Stomach (tissue), 9 donors: Measurements from ENCODE around the gene CCDC88C. TPM values are rescaled to one million over a fixed set of nuclear protein-coding genes. Genes with fewer than 3 reads are reported as not detected.

Experiments
- DNase-seq, 2 donors: peaks; one replicate each; pipeline versions ENCODE4 v3.0.0 to v3.0.0-alpha.2; 2013 to 2019
- H3K27ac ChIP-seq, 5 donors: fragments of 200-600 bp in 4 of 5; sonication (generic) in 4 of 5; one replicate each; pipeline ENCODE4 v1.5.1; 2013 to 2019; ENCODE audit warnings: mild to moderate bottlenecking in 1 of 5, moderate library complexity in 1 of 5
- H3K27me3 ChIP-seq, 3 donors: fragments of 200-600 bp; sonication (generic); one replicate each; pipeline ENCODE4 v1.5.1; 2017 to 2019; ENCODE audit warnings: mixed run types in 1 of 3
- H3K36me3 ChIP-seq, 4 donors: fragments of 200-600 bp; sonication (generic); 1 replicate in 3 of 4; 2 replicates in 1 of 4; pipeline ENCODE4 v1.5.1; 2016 to 2019
- H3K4me1 ChIP-seq, 4 donors: fragments of 200-600 bp; sonication (generic); one replicate each; pipeline ENCODE4 v1.5.1; 2016 to 2019
- H3K4me3 ChIP-seq, 4 donors: fragments of 200-600 bp; sonication (generic) in 3 of 4; one replicate each; pipeline ENCODE4 v1.5.1; 2016 to 2019; ENCODE audit warnings: mild to moderate bottlenecking in 1 of 4
- H3K9me3 ChIP-seq, 4 donors: fragments of 200-600 bp; sonication (generic); one replicate each; pipeline ENCODE4 v1.5.1; 2016 to 2019
- CTCF ChIP-seq, 7 experiments: fragments of 450-650 bp in 4 of 7; fragments of 200-600 bp in 3 of 7; sonication (generic) in 3 of 7; IDR thresholded peaks; one replicate each; pipeline ENCODE4 v1.5.1; 2016 to 2019; ENCODE audit warnings: antibody characterized with exemption in 7 of 7, control low read depth in 2 of 7, mild to moderate bottlenecking in 1 of 7
- EP300 ChIP-seq: sonication (generic); formaldehyde crosslinking; IDR thresholded peaks from one replicate; pipeline ENCODE4 v1.6.1; 2017; ENCODE audit warnings: antibody characterized with exemption
- POLR2A ChIP-seq, 4 donors: fragments of 450-650 bp; IDR thresholded peaks; one replicate each; pipeline ENCODE4 v1.6.1; 2016; ENCODE audit warnings: antibody characterized with exemption in 4 of 4, control low read depth in 2 of 4, mild to moderate bottlenecking in 1 of 4, moderate library complexity in 1 of 4
- POLR2AphosphoS5 ChIP-seq, 3 donors: sonication (generic); formaldehyde crosslinking; IDR thresholded peaks; one replicate each; pipeline ENCODE4 v1.6.1; 2016; ENCODE audit warnings: antibody characterized with exemption in 3 of 3
- WGBS, 5 donors: extraction: QIAGEN DNeasy Blood & Tissue Kit in 3 of 5; methylation state at CpG; one replicate each; pipeline versions ENCODE4 v1.1.5 to v1.1.7; 2013 to 2018; 5-methylcytosine and 5-hydroxymethylcytosine counted together
- intact Hi-C: fragments of 100-400 bp; cut with DNase I; formaldehyde crosslinking; loops from one replicate; pipeline ENCODE4 v1.15.1; 2023; ENCODE audit warnings: low total_unique reads
- polyA plus RNA-seq, 3 donors: library from polyadenylated mRNA; stranded (reverse); fragments of 200-250 nt; gene quantifications; one replicate each; pipeline ENCODE4 v1.2.3, GENCODE V29; 2013
- total RNA-seq, 5 donors: library from RNA; depleted of rRNA; stranded (reverse); fragments of >200 nt; gene quantifications; one replicate each; pipeline versions ENCODE4 v1.1.0 to v1.2.3, GENCODE V29; 2014 to 2016
- donor health status: healthy with polysubstance abuse.
- donor health status: Bipolar disorder and iron deficiency.
- donor health status: healthy.

The CCDC88C gene
- total and polyA plus RNA-seq, 8 donors: 10.5 to 66.9 (median 22.3) TPM

- Histone ChIP-seq H3K36me3 (peaks cover 0 to 16% (median 10%) of the 10 kb centered on the region in 4 donors), H3K4me1 (peaks cover 0 to 23% (median 1%) of the 10 kb centered on the region in 4 donors), H3K27ac (peak overlapping the region in 1 of 5 donors; percentile 10), H3K4me3 (no peak overlapping the region), H3K9me3 (no peaks in the 10 kb centered on the region), H3K27me3 (no peaks in the 10 kb centered on the region)
- TF ChIP-seq CTCF (IDR thresholded peaks at IDR 0.05): no peak
- no peak for TF ChIP-seq EP300
- TF ChIP-seq POLR2A (IDR thresholded peaks at IDR 0.05): no peak
- no peak for TF ChIP-seq POLR2AphosphoS5 (IDR thresholded peaks at IDR 0.05)
- no peak for DNase-seq
- intact Hi-C loops: no loop called here
- 65 to 75% (median 74%) methylated on average over 4 of the region's 4 CpGs for WGBS, 5 donors
Observed at GRCh38 chr14:91238085-91238484, 179.5 kb downstream of the CCDC88C start.

GRCh38 chr14:91237219-91237618, 180.4 kb downstream of the CCDC88C start:
- intact Hi-C loops: no loop called here
- no peak for DNase-seq
- peak overlapping the region in 2 of 5 donors; percentile 29 to 36 for H3K27ac ChIP-seq
- no peak overlapping the region for H3K4me3 ChIP-seq
- peaks cover 0 to 24% (median 0%) of the 10 kb centered on the region in 4 donors for H3K4me1 ChIP-seq
- 79 to 90% (median 87%) methylated on average over 7 of the region's 7 CpGs for WGBS, 5 donors
- H3K9me3 ChIP-seq: no peaks in the 10 kb centered on the region
- H3K27me3 ChIP-seq: no peaks in the 10 kb centered on the region
- no peak for TF ChIP-seq POLR2A (IDR thresholded peaks at IDR 0.05)
- TF ChIP-seq POLR2AphosphoS5 (IDR thresholded peaks at IDR 0.05): peak in 1 of 3 donors; percentile 20
- H3K36me3 ChIP-seq: peaks cover 0 to 16% (median 10%) of the 10 kb centered on the region in 4 donors

GRCh38 chr14:91235841-91236240, 181.8 kb downstream of the CCDC88C start:
- no peak for DNase-seq
- intact Hi-C loops: no loop called here
- H3K4me1 ChIP-seq: peaks cover 0 to 24% (median 0%) of the 10 kb centered on the region in 4 donors
- no peak for TF ChIP-seq CTCF (IDR thresholded peaks at IDR 0.05)
- TF ChIP-seq EP300: no peak
- TF ChIP-seq POLR2AphosphoS5 (IDR thresholded peaks at IDR 0.05): no peak
- TF ChIP-seq POLR2A (IDR thresholded peaks at IDR 0.05): no peak
- H3K27me3 ChIP-seq: no peaks in the 10 kb centered on the region
- H3K4me3 ChIP-seq: no peak overlapping the region
- H3K9me3 ChIP-seq: peaks cover 0 to 6% (median 0%) of the 10 kb centered on the region in 4 donors
- peak overlapping the region in 1 of 5 donors; percentile 36 for H3K27ac ChIP-seq
- H3K36me3 ChIP-seq: peaks cover 0 to 16% (median 11%) of the 10 kb centered on the region in 4 donors
- 87 to 94% (median 90%) methylated on average over 7 of the region's 7 CpGs for WGBS, 5 donors

GRCh38 chr14:91234791-91235114, 182.9 kb downstream of the CCDC88C start:
- peaks cover 0 to 23% (median 14%) of the 10 kb centered on the region in 4 donors for H3K36me3 ChIP-seq
- TF ChIP-seq CTCF (IDR thresholded peaks at IDR 0.05): no peak
- TF ChIP-seq POLR2A (IDR thresholded peaks at IDR 0.05): no peak
- no peak for TF ChIP-seq EP300
- no peak for TF ChIP-seq POLR2AphosphoS5 (IDR thresholded peaks at IDR 0.05)
- 94 to 97% (median 96%) methylated on average over 7 to 16 of the region's 16 CpGs for WGBS, 5 donors

More at GRCh38 chr14:91234791-91235114, 182.9 kb downstream of the CCDC88C start:
- DNase-seq: no peak
- H3K27me3 ChIP-seq: no peaks in the 10 kb centered on the region
- intact Hi-C loops: no loop called here
- no peak overlapping the region for H3K27ac ChIP-seq
- H3K4me1 ChIP-seq: peaks cover 0 to 34% (median 0%) of the 10 kb centered on the region in 4 donors
- H3K4me3 ChIP-seq: no peak overlapping the region
- peaks cover 0 to 6% (median 2%) of the 10 kb centered on the region in 4 donors for H3K9me3 ChIP-seq
